HG02943 (cell line): ENCODE data around the gene SUFU.

Experiments used
- ATAC-seq: cut with Tn5 transposase; IDR thresholded peaks from one replicate; pipeline ENCODE4 v1.9.1; 2021; ENCODE audit warnings: mild to moderate bottlenecking, low read depth, moderate library complexity; ENCODE audit not compliant: unreplicated experiment

SUFU gene

DNA sequence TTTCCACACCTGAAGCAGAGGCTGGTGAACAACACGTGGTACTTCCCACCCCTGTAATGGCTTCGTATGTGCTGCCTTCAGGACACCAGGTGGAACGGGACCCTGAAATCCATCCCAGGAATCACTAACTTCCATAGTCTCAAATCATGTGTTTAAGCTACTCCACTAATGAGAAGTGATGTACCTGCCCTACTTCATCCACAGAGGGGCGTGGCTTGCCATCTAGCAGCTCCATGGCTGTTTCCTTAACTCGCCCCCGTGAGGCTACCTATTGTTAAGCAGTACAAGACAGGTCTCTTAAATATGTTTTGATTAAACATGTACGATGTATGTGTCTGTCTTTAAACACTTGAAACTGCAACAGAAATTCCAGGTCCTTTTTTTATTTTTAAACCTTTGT is 178.6 kb downstream of the SUFU start:
- no peak for ATAC-seq

- ATAC-seq: no peak
Measured at GRCh38 chr10:102682981-102683380, 179.2 kb downstream of the SUFU start.
